Measurements from ENCODE around the gene ARRDC3.
"Not testable (repeated sequence)": the region's sequence is repeated elsewhere in the genome, so short reads cannot be mapped to it uniquely, and the experiment has no call there.

ARRDC3 gene, protein sequence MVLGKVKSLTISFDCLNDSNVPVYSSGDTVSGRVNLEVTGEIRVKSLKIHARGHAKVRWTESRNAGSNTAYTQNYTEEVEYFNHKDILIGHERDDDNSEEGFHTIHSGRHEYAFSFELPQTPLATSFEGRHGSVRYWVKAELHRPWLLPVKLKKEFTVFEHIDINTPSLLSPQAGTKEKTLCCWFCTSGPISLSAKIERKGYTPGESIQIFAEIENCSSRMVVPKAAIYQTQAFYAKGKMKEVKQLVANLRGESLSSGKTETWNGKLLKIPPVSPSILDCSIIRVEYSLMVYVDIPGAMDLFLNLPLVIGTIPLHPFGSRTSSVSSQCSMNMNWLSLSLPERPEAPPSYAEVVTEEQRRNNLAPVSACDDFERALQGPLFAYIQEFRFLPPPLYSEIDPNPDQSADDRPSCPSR

DNA sequence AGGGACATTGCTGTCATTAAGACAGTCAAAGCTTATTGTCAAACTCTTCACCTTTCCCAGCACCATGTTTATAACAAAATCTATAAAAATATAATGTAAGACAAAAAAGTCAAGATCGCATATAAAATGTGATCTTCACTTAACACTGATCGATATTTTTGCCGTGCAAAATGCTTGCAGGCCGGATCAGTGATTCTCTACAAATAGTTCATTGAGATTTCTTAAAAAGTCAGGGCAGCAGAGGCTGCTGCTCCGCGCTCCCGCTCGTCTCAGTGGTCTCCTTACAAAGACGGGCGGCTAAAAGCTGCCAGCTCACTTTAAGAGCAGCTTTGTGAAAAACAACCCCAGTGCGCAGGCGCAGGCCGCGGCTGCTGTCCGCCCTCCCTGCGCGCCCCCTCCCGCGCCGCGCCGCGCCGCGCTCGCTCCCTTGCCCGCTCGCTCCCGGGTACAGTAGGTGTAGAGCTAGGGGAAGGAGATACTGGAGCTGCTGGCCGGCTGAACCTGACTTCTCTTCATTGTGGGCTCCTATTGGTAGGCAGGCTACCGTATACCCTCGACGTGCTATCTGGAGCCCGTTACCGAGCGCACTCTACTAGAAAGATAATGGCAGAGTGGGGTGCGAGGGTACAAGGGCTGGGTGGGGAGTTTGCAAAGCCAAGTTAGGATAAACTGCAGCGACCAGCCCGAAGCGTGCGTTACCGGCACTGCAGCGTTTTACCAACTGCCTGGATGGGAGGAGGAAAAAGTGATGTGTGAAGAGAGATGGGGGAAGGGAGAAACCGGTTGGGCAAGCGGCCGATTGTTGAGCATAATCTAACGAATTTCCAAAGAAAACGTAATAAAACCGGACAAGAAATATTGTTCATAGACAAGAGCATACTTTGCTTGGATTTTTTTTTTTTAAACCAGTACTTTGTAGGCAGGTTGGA, at the start of gene ARRDC3:
TSS of gene ARRDC3 (minus strand) at position 291 of the 929 bp plus-strand sequence. CDS start at position 66, 225 bp downstream.
- DNase-seq (ENCODE audit: extremely low read depth in 1 of 2, low read depth in 1 of 2) = peak; percentile 93 to 94

- DNase-seq (ENCODE audit: extremely low read depth in 1 of 2, low read depth in 1 of 2) = no peak
These were observed 47.8 kb upstream of the ARRDC3 start for GRCh38 chr5:91430949-91431348.

GRCh38 chr5:91424638-91425436, 41.7 kb upstream of the ARRDC3 start:
- no peak for DNase-seq (ENCODE audit: extremely low read depth in 1 of 2, low read depth in 1 of 2)

- DNase-seq (ENCODE audit: extremely low read depth in 1 of 2, low read depth in 1 of 2) = no peak
These were observed 40.8 kb upstream of the ARRDC3 start for GRCh38 chr5:91423871-91424270.

GRCh38 chr5:91420879-91421278, 37.8 kb upstream of the ARRDC3 start:
- DNase-seq (ENCODE audit: extremely low read depth in 1 of 2, low read depth in 1 of 2) = no peak

DNA sequence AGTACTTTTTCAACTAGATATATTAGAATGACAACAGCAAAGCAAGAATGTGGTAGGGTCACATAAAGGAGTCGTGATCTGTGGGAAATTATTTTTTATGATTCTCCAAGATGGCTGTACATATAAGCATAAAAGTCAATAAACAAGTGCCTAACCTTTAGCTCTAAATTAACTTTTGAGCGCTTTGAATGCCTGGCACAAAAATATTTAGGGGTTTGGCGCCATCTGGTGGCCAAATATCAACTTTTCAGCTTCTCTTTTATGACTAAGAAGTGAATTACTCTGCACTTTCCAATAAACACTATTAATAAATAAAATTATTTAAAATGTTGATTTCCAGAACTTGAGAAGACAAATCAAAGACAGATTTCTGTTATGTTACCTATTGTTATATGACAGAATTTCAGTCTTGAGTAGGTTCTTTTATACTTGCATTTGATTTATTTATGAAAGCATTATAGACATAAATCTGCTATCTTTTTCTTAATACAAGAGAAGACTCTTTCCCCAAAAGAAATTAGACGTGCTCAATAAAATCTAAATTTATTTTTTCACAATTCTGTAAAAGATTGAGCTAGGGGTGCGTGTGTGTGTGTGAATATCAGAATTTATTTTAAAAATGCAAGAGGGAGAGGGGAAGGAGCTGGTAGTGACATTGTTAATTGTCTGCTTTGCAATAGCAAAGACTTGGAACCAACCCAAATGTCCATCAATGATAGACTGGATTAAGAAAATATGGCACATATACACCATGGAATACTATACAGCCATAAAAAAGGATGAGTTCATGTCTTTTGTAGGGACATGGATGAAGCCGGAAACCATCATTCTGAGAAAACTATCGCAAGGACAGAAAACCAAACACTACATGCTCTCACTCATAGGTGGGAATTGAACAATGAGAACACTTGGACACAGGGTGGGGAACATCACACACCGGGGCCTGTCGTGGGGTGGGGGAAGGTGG, 36.7 kb upstream of the ARRDC3 start:
- peak in 1 of 2 donors; percentile 47 for DNase-seq (ENCODE audit: extremely low read depth in 1 of 2, low read depth in 1 of 2)

DNA sequence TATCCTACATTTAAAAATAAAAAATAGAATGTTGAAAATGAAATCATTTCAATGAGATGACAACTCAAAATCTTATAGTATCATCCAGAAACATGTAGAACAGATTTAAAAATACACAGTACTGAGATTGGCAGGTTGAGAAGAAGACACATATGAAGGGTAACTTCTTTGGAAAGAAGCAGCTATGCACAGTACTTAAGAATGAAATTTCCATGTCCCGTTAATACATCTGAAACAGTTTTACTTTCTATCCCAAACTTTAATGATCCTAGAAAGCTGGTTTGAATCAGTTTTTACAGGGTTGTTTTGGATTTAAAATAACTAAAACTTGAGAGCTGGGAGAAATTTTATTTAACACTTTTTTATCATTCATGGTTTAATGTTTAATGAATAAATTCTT, 36.0 kb upstream of the ARRDC3 start:
- no peak for DNase-seq (ENCODE audit: extremely low read depth in 1 of 2, low read depth in 1 of 2)

- DNase-seq (ENCODE audit: extremely low read depth in 1 of 2, low read depth in 1 of 2) = no peak
These were observed 35.0 kb upstream of the ARRDC3 start for GRCh38 chr5:91418158-91418557.

DNA sequence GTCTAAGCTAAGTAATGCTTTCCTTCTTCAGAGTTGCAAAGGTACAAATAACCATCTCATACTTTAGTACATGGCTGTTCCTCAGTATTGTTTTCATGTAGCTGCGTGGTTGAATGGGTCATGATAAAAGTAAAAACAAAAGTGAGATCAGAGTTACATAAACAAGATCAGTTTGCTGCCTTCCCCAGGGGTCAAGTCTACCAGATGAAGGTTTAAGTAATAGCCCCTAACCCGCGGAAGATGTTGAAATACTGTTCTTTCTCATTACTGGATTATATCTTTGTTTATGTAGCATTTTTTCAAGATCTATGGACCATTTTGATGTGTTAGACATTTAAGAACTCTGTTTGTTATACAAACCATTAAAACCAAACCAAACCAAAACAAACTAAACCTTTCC, 34.1 kb upstream of the ARRDC3 start:
- DNase-seq (ENCODE audit: extremely low read depth in 1 of 2, low read depth in 1 of 2) = no peak

DNA sequence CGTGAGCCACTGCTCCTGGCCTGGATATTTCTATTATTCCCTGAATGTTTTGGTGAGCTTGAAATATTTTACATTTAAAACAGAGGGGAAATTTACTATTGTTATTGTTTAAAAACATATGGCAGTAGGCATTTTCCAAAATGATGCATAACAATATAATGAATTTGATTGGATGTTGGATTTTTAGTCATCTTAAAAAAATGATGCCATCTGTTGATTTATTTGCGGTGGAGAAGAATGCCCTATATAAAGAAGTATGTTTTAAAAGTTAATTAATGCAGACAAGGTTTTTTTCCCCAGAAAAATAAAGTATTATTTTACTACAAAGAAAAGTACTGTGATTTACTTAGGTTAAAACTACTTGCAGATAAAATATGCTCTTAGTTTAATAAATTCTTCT, 33.4 kb upstream of the ARRDC3 start:
- no peak for DNase-seq (ENCODE audit: extremely low read depth in 1 of 2, low read depth in 1 of 2)

DNA sequence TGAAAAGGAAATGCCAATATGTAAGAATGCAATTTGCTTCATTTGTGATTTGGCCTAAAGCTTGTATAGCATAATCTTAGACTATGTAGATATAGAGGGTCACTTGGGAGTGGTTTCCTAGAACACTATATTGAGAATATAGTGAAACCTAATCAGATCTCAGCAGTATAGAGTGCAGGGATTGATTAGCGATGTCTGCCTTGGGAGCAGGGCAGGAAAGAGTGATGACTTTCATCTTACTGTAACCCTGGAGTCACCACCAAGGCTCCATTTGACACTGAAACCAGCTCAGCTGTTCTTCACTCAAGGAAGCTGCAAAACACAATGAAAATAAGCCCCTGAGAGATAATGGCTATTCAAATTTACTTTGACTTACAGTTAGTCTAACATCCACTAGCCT, 26.2 kb upstream of the ARRDC3 start:
- DNase-seq (ENCODE audit: extremely low read depth in 1 of 2, low read depth in 1 of 2) = no peak

- DNase-seq (ENCODE audit: extremely low read depth in 1 of 2, low read depth in 1 of 2) = no peak
These were observed 25.6 kb upstream of the ARRDC3 start for GRCh38 chr5:91408710-91409109.

GRCh38 chr5:91407204-91407603, 24.1 kb upstream of the ARRDC3 start:
- DNase-seq (ENCODE audit: extremely low read depth in 1 of 2, low read depth in 1 of 2) = no peak

GRCh38 chr5:91403438-91403837, 20.3 kb upstream of the ARRDC3 start:
- no peak for DNase-seq (ENCODE audit: extremely low read depth in 1 of 2, low read depth in 1 of 2)

DNA sequence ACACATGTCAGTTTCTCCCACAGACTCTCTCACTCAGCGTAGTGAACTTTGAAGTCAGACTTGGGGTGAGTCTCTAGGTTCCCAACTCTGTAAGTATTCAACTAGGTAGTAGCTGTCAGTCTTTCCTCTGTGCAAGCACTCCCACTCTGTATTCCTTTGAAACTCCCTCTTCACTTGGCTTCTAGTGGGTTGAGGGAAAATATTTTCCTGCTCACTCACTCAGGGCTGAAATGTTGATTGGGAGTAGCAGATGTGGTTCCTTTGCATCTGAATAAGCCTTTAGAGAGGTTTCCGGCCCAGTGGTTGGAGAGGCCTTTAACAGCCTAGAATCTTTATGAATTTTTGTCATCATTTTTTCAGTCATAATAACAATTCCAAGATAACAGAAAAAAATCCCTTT, 18.1 kb upstream of the ARRDC3 start:
- no peak for DNase-seq (ENCODE audit: extremely low read depth in 1 of 2, low read depth in 1 of 2)

DNA sequence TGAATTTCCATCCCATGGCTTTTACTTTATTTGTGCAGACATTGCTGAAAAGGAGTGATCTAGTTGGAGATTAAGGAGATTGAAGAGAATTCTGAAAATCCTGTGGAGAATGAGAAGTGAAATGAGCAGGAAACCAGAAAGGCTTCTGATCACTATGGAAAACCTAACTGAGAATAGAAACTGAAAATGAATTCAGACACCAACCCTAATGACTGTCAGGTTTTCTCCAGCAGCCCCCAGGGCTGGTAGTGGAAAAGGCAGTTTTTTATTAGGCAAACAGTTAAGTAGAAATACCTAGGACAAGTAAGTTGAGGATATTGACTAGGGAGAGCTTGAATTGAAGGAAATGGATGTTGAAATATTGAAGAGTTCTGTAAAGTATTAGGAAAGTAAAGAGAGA, 14.7 kb upstream of the ARRDC3 start:
- no peak for DNase-seq (ENCODE audit: extremely low read depth in 1 of 2, low read depth in 1 of 2)

- no peak for DNase-seq (ENCODE audit: extremely low read depth in 1 of 2, low read depth in 1 of 2)
These were observed 7.2 kb upstream of the ARRDC3 start for GRCh38 chr5:91390268-91390667.

GRCh38 chr5:91389555-91389954, 6.4 kb upstream of the ARRDC3 start:
- DNase-seq (ENCODE audit: extremely low read depth in 1 of 2, low read depth in 1 of 2) = not testable (repeated sequence)

DNA sequence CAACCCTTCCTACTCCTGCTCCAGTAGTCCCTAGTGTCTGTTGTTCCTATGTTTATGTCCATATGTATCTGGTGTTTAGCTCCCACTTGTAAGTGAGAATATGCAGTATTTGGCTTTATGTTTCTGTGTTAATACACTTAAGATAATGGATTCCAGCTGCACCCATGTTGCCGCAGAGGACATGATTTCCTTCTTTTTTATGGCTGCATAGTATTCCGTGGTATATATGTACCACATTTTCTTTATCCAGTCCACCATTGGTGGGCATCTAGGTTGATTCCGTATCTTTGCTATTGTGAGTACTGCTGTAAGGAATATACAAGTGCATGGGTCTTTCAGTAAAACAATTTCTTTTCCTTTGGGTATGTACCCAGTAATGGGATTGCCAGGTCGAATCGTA, 5.2 kb upstream of the ARRDC3 start:
- DNase-seq (ENCODE audit: extremely low read depth in 1 of 2, low read depth in 1 of 2) = no peak

- DNase-seq (ENCODE audit: extremely low read depth in 1 of 2, low read depth in 1 of 2) = no peak
These were observed 3.0 kb upstream of the ARRDC3 start for GRCh38 chr5:91386120-91386519.
